D341Med (cell line): ENCODE measurements around the gene RAC2.

Experiments
- DNase-seq: peaks from one replicate; pipeline ENCODE4 v3.0.0; 2012; ENCODE audit warnings: low spot score

RAC2 gene

GRCh38 chr22:37244114-37244921, at the start of gene RAC2:
TSS of gene RAC2 (minus strand) at chr22:37244269. CDS start at chr22:37244148, 121 bp downstream.
- DNase-seq: no peak

DNA sequence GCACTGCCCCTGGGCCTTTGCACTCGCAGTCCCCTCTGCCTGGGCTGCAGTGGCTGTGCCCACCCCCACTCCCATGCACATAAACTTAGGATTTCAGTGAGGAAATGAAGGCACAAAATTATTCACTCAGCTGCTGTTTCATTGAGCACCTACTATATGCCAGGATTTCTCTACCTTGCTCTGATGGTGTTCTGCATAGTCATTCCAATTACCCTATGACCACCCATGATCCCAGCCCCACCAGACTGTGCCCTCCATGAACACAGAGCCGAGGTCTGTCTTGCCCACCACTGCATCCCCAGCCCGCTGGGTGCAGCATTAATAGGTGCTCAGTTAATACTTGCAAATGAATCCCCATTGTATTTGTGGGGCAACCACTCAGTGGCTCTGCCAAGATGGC, 49.1 kb upstream of the RAC2 start:
- DNase-seq: no peak

GRCh38 chr22:37292641-37293040, 48.6 kb upstream of the RAC2 start:
- no peak for DNase-seq

GRCh38 chr22:37291559-37292298, 47.7 kb upstream of the RAC2 start:
- no peak for DNase-seq

GRCh38 chr22:37290737-37291136, 46.7 kb upstream of the RAC2 start:
- DNase-seq: no peak

DNA sequence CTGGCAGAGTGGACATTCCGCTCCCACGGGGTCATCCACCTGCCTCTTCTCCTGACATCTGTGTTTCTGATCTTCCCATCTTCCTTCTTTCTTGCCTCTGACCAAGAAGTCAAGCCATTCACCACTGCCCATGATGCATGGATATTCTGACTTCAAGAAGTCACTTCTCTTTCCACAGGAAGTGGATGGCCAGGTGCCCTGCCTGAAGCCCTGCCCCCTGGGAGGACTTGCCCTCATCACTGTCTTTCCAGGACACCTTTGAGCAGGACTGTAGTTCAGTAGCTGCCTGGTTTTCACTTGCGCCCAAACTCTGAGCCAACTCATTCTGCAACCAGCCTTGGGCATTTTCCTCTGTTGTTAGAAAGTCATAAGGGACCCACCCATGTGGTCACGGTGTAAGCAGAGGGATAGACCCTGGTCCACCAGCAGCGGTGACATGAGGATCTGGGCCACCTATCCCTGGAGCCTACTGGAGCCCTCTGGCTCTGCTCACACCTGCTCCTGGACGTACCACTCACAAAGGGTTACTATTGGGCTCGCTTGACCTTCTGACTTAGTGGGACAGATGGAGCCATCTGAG, 45.2 kb upstream of the RAC2 start:
- no peak for DNase-seq

DNA sequence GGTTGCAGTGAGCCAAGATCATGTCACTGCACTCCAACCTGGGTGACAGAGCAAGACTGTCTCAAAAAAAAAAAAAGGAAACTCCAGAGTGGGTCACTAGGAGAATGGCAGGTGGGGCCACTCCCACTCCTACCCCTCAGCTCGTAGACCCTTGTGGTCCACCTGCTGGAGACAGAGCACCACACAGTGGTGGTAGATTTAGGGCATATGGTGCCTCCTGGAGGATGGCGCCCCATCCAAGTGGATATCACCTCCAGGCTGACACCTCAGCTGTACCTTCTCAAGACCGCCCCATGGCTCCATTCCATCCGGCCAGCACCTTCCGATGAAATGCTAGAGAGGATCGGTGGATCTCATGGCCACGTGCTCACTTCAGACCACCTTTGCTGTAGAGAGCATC, 44.5 kb upstream of the RAC2 start:
- DNase-seq: no peak

DNA sequence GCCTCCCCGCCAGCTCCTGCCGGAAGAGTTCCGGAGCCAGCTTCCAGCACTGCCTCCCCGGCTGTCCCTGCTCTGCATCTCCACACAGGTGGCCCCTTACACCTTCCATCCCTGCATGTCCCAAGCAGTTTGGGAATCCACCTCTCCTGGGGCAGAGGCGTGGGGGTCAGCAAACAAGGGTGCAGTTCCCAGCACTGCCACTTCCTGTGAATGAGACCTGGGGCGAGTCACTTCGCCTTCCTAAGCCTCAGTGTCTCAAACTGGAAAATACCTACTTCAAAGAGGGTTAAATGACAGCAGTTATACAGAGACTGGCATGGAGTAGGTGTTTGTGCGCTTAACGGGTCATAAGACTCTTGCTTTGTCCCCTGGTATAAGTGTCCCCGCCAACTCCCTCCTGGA, 43.5 kb upstream of the RAC2 start:
- DNase-seq: no peak

- no peak for DNase-seq
Measured at GRCh38 chr22:37285937-37286336, 41.9 kb upstream of the RAC2 start.

- no peak for DNase-seq
Measured at GRCh38 chr22:37284805-37285355, 40.8 kb upstream of the RAC2 start.

- no peak for DNase-seq
Measured at GRCh38 chr22:37284126-37284804, 40.2 kb upstream of the RAC2 start.

GRCh38 chr22:37283393-37283937, 39.4 kb upstream of the RAC2 start:
- DNase-seq: no peak

DNA sequence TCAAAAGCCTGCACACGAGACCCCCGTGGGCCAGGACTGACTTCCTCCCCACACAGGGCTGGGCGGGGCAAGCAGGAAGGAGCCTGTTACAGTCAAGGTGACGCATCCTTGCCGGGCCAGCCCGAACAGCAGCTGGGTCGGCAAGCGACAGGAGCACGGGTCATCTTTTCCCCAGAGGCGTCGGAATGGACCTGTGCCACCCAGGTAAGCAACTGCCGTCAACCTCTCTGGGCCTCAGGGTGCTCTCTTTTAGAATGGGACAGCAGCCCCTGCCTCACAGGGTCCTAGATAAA, 38.3 kb upstream of the RAC2 start, which contains the start of gene CYTH4:
Gene CYTH4, plus strand, starts transcription at position 124 of the 293 bp plus-strand sequence. Its CDS starts 62 bp downstream, at position 186.
- DNase-seq: no peak

DNA sequence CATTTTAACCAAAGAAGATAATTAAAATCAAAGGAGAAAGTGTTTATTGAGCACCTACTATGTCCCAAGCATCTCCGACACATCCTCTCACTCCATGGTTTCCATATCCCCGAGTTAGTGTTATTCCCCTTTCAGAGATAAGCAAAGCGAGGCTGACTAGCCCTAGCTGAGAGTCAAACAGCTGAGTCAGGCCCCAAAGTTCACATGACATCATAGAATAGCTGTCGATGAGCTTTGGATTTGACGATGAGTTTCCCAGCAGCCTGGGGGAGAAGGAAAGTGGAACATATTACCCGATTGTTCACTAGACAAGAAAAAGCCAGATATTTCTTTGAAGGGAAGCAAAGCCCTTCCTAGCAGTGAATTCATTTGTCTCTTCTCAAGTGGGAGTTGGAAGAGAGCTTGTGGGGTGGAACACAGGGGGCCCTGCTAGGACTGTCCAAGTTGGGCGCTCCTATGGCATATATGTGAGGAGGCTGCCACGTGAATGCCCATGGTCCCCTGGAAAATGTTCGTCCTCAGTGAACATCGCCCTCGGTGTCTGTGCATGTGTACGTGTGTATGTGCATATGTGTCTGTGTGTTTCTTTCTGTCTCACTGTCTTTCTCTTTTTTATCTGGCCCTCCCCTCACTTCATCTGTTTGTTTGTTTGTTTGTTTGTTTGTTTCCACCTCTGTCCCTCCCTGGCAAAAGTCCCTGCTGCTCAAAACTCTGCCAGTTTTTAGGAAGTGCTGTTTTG, 37.7 kb upstream of the RAC2 start:
- no peak for DNase-seq

- no peak for DNase-seq
Measured at GRCh38 chr22:37281195-37281594, 37.1 kb upstream of the RAC2 start.

GRCh38 chr22:37280718-37281117, 36.6 kb upstream of the RAC2 start:
- DNase-seq: no peak

DNA sequence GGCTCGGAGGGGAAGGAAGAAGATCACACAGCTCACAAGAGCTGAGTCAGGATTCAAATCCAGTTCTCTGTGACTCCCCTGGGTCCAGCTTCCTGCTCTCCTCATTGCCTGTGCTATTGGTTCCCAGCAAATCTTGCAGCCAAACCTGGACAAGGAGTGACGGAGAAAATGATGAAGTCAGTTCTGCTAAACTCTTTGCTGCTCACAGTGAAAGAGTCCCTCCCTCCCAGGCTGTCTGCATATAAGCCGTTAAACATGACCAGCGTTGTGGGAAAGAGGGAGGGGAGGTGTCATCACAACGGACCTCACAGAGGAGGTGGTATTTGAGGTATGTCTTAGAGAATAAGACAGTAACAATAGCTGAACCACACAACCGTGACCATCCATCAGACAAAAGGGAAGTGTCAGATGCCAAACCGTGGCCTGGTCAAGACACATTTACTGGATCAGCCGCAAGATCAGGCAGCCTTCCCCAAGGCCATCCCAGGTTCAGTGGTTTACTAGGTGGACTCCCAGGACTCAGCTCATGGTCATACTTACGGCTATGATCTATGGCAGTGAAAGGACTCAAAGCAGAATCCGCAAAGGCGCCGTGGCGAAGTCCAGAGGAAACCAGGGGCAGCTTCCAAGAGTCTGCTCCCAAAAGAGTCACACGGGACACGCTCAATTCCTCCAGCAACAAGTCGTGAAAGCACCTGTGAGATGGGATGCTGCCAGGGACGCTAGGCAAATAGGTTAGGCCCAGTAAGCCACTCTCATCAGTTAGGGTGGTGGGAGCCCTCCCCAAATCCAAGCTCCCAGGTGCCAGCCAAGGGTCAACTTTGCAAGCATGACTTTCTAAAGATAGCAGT, 35.5 kb upstream of the RAC2 start:
- DNase-seq: no peak

GRCh38 chr22:37278261-37278660, 34.2 kb upstream of the RAC2 start:
- no peak for DNase-seq

- DNase-seq: no peak
Measured at GRCh38 chr22:37277384-37277783, 33.3 kb upstream of the RAC2 start.

- no peak for DNase-seq
Measured at GRCh38 chr22:37276776-37277175, 32.7 kb upstream of the RAC2 start.
